ENCODE measurements around the gene TBX4.

TBX4 gene

GRCh38 chr17:61452301-61453290, at the start of gene TBX4:
Gene TBX4 (plus strand): TSS chr17:61452422. CDS start chr17:61456491, 4,069 bp downstream.
- H3K27ac ChIP-seq: no peak within 1 kb of the TSS
- no peak within 1 kb of the TSS for H3K9ac ChIP-seq (ENCODE audit: insufficient read length)
- no peaks in the 10 kb centered on the region for H3K36me3 ChIP-seq (ENCODE audit: insufficient read depth, low read length)
- no peaks in the 10 kb centered on the region for H3K9me3 ChIP-seq (ENCODE audit: low read depth, low read length)
- TF ChIP-seq POLR2AphosphoS5 (IDR thresholded peaks at IDR 0.05; ENCODE audit: borderline replicate concordance, low read depth, low read length) (no peak), EZH2 (IDR thresholded peaks at IDR 0.05) (no peak), FOXP2 (optimal IDR thresholded peaks at IDR 0.05; ENCODE audit: control extremely low read depth, extremely low read length, insufficient read depth) (no peak)
- DNase-seq (ENCODE audit: low read depth, low spot score): no peak
- H3K4me3 ChIP-seq: no peak within 1 kb of the TSS

- no peak for TF ChIP-seq POLR2AphosphoS5 (IDR thresholded peaks at IDR 0.05; ENCODE audit: borderline replicate concordance, low read depth, low read length)
- no peak for TF ChIP-seq FOXP2 (optimal IDR thresholded peaks at IDR 0.05; ENCODE audit: control extremely low read depth, extremely low read length, insufficient read depth)
- TF ChIP-seq EZH2 (IDR thresholded peaks at IDR 0.05): no peak
- H3K9me3 ChIP-seq (ENCODE audit: low read depth, low read length): no peaks in the 10 kb centered on the region
- H3K36me3 ChIP-seq (ENCODE audit: insufficient read depth, low read length): no peaks in the 10 kb centered on the region
- H3K4me3 ChIP-seq: peak overlapping the region; percentile 55
- no peak for DNase-seq (ENCODE audit: low read depth, low spot score)
- H3K27ac ChIP-seq: no peak overlapping the region
- H3K9ac ChIP-seq (ENCODE audit: insufficient read length): no peak overlapping the region
Measured at GRCh38 chr17:61402978-61403800, 49.0 kb upstream of the TBX4 start.

- Histone ChIP-seq H3K9me3 (ENCODE audit: low read depth, low read length) (no peaks in the 10 kb centered on the region), H3K4me3 (no peak overlapping the region), H3K27ac (no peak overlapping the region), H3K9ac (ENCODE audit: insufficient read length) (no peak overlapping the region), H3K36me3 (ENCODE audit: insufficient read depth, low read length) (no peaks in the 10 kb centered on the region)
- no peak for TF ChIP-seq POLR2AphosphoS5 (IDR thresholded peaks at IDR 0.05; ENCODE audit: borderline replicate concordance, low read depth, low read length)
- TF ChIP-seq FOXP2 (optimal IDR thresholded peaks at IDR 0.05; ENCODE audit: control extremely low read depth, extremely low read length, insufficient read depth): no peak
- no peak for TF ChIP-seq EZH2 (IDR thresholded peaks at IDR 0.05)
- DNase-seq (ENCODE audit: low read depth, low spot score): no peak
Measured at GRCh38 chr17:61403801-61404662, 48.2 kb upstream of the TBX4 start.

GRCh38 chr17:61404663-61404912, 47.6 kb upstream of the TBX4 start:
- Histone ChIP-seq H3K36me3 (ENCODE audit: insufficient read depth, low read length) (no peaks in the 10 kb centered on the region), H3K27ac (no peak overlapping the region), H3K9ac (ENCODE audit: insufficient read length) (no peak overlapping the region), H3K9me3 (ENCODE audit: low read depth, low read length) (no peaks in the 10 kb centered on the region), H3K4me3 (no peak overlapping the region)
- DNase-seq (ENCODE audit: low read depth, low spot score): no peak
- TF ChIP-seq FOXP2 (optimal IDR thresholded peaks at IDR 0.05; ENCODE audit: control extremely low read depth, extremely low read length, insufficient read depth): no peak
- no peak for TF ChIP-seq EZH2 (IDR thresholded peaks at IDR 0.05)
- no peak for TF ChIP-seq POLR2AphosphoS5 (IDR thresholded peaks at IDR 0.05; ENCODE audit: borderline replicate concordance, low read depth, low read length)

GRCh38 chr17:61404913-61405685, 47.1 kb upstream of the TBX4 start:
- no peaks in the 10 kb centered on the region for H3K9me3 ChIP-seq (ENCODE audit: low read depth, low read length)
- no peak overlapping the region for H3K27ac ChIP-seq
- H3K36me3 ChIP-seq (ENCODE audit: insufficient read depth, low read length): no peaks in the 10 kb centered on the region
- no peak for TF ChIP-seq EZH2 (IDR thresholded peaks at IDR 0.05)
- TF ChIP-seq FOXP2 (optimal IDR thresholded peaks at IDR 0.05; ENCODE audit: control extremely low read depth, extremely low read length, insufficient read depth): no peak
- no peak for TF ChIP-seq POLR2AphosphoS5 (IDR thresholded peaks at IDR 0.05; ENCODE audit: borderline replicate concordance, low read depth, low read length)
- DNase-seq (ENCODE audit: low read depth, low spot score): no peak
- H3K4me3 ChIP-seq: no peak overlapping the region
- no peak overlapping the region for H3K9ac ChIP-seq (ENCODE audit: insufficient read length)

GRCh38 chr17:61405686-61406536, 46.3 kb upstream of the TBX4 start:
- TF ChIP-seq FOXP2 (optimal IDR thresholded peaks at IDR 0.05; ENCODE audit: control extremely low read depth, extremely low read length, insufficient read depth) (no peak), POLR2AphosphoS5 (IDR thresholded peaks at IDR 0.05; ENCODE audit: borderline replicate concordance, low read depth, low read length) (no peak), EZH2 (IDR thresholded peaks at IDR 0.05) (no peak)
- Histone ChIP-seq H3K36me3 (ENCODE audit: insufficient read depth, low read length) (no peaks in the 10 kb centered on the region), H3K9me3 (ENCODE audit: low read depth, low read length) (no peaks in the 10 kb centered on the region), H3K4me3 (no peak overlapping the region), H3K9ac (ENCODE audit: insufficient read length) (no peak overlapping the region), H3K27ac (no peak overlapping the region)
- no peak for DNase-seq (ENCODE audit: low read depth, low spot score)

- Histone ChIP-seq H3K9ac (ENCODE audit: insufficient read length) (no peak overlapping the region), H3K36me3 (ENCODE audit: insufficient read depth, low read length) (no peaks in the 10 kb centered on the region), H3K9me3 (ENCODE audit: low read depth, low read length) (no peaks in the 10 kb centered on the region), H3K27ac (no peak overlapping the region), H3K4me3 (no peak overlapping the region)
- DNase-seq (ENCODE audit: low read depth, low spot score): no peak
- TF ChIP-seq EZH2 (IDR thresholded peaks at IDR 0.05) (no peak), FOXP2 (optimal IDR thresholded peaks at IDR 0.05; ENCODE audit: control extremely low read depth, extremely low read length, insufficient read depth) (no peak), POLR2AphosphoS5 (IDR thresholded peaks at IDR 0.05; ENCODE audit: borderline replicate concordance, low read depth, low read length) (no peak)
Measured at GRCh38 chr17:61406537-61406845, 45.7 kb upstream of the TBX4 start.
